Nucleus accumbens (tissue), 56 donors: ENCODE measurements around the gene MAG.
A peak's percentile ranks its signal among the peaks of the same experiment; 100 is the strongest.

Source experiments
- DNase-seq, 56 donors: peaks; one replicate each; lab custom pipeline; 2025; lab: John Stamatoyannopoulos, UW

Gene MAG, protein sequence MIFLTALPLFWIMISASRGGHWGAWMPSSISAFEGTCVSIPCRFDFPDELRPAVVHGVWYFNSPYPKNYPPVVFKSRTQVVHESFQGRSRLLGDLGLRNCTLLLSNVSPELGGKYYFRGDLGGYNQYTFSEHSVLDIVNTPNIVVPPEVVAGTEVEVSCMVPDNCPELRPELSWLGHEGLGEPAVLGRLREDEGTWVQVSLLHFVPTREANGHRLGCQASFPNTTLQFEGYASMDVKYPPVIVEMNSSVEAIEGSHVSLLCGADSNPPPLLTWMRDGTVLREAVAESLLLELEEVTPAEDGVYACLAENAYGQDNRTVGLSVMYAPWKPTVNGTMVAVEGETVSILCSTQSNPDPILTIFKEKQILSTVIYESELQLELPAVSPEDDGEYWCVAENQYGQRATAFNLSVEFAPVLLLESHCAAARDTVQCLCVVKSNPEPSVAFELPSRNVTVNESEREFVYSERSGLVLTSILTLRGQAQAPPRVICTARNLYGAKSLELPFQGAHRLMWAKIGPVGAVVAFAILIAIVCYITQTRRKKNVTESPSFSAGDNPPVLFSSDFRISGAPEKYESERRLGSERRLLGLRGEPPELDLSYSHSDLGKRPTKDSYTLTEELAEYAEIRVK

DNA sequence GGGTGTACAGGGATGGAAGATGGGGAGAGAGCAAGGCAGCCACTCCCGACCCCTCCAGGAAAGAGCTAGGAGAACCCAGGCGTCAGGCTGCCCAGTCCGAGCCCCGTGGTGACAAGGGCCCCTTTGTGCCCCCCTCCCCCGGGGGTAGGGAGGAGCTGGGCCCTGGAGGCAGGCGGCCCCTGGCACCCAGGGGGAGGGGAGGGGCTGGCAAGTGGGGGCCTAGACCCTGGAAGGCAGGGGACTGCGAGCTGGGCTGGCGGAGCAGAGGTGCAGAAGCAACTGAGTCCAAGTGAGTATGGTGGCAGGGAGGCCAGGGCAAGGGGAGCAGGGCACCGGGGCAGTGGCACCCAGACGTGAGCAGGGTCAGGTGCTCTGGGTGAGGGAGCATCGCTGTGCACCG lies at the start of gene MAG:
Gene MAG (plus strand): TSS at position 246 of the 400 bp plus-strand sequence. CDS start 3,248 bp downstream, outside the sequence.
- peak in 53 of 56 donors; percentile 27 to 96 (median 86) for DNase-seq

DNA sequence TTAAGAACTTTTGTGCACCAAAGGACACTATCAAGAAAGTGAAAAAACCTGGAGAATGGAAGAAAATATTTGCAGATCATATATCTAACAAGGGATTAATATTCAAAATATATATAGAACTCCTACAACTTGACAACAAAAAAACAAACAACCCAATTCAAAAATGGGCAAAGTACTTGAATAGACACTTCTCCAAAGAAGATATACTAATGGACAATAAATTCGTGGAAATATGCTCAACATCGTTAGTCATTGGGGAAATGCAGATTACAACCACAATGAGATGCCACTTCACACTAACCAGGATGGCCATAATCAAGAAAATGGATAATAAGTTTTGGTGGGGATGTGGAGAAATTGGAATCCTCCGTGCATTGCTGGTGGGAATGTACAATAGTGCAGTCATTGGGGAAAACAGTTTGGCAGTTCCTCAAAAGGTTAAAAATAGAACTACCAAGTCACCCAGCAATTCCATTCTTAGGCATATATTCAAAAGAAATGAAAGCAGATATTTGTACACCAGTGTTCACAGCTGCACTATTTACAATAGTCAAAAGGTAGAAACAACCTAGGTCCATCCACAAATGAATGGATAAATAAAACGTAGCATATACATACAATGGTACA lies 45.4 kb upstream of the MAG start:
- no peak for DNase-seq

DNA sequence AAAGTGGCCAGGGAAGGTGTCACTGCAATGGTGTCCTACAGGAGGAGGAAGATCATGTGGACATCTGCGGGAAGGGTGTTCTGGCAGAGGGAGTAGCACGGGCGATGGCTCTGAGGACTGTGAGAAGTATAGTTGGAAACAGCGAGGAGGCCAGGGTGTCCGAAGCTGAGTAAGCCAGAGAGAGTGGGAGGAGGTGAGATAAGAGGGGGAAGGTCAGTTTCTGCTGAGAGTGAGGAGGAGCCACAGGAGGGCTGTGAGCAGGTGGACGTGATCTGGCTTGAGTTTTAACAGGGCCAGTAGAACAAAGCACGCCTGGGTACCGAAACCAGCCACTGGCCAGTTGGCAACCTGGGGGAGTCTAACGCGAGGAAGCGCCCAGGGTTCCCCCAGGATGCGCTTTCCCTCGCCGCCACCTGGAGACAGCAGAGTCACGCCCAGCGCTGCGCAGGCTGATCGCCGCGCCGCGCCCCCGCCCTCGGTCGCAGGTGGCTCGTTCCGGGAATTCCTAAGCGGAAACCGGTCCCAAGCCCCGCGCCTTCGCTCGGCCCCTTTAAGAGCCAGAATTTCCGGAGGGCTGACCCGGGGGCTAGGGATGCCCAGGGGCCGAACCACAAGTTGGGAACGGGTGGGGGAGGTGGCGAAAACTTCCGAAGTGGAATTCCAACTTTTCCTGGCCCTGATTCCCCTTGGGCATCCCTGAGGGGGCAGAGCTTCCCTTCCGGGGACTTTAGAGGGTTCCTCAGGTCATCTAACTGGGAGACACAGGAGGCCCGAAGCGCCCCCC lies 44.2 kb upstream of the MAG start:
- DNase-seq: no peak

DNA sequence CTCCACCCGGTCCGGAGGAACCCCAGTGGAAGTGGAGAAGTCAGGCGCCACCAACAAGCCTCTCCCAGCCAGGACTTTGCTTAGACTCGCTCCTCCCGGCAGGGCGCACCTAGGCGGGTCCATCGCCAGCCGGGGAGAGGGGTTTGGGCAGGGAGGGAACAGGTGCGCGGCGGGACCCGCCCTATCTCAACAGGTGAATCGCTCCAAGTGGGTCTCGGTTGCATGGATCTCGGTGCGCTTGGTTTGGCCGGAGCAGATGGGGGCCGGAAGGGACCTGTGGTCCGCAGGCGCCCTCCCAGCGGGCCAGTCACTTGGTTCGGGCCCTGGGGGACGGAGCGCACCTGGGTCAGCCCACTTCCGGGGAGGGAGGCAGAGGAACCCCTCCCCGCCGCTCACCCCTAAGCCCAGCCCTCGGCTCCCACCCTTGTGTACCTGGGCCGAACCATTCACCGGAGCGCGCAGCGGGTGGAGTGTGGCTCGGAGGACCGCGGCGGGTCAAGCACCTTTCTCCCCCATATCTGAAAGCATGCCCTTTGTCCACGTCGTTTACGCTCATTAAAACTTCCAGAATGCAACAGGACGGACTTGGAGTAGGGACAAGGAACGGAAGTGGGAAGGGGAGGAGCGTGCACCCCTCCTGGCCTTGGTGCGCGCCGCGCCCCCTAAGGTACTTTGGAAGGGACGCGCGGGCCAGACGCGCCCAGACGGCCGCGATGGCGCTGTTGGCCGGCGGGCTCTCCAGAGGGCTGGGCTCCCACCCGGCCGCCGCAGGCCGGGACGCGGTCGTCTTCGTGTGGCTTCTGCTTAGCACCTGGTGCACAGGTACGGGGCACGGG lies 43.4 kb upstream of the MAG start, which contains the start of gene LSR:
Gene LSR (plus strand): TSS at position 693 of the 836 bp plus-strand sequence. CDS start 21 bp downstream, at position 714.
- no peak for DNase-seq

DNA sequence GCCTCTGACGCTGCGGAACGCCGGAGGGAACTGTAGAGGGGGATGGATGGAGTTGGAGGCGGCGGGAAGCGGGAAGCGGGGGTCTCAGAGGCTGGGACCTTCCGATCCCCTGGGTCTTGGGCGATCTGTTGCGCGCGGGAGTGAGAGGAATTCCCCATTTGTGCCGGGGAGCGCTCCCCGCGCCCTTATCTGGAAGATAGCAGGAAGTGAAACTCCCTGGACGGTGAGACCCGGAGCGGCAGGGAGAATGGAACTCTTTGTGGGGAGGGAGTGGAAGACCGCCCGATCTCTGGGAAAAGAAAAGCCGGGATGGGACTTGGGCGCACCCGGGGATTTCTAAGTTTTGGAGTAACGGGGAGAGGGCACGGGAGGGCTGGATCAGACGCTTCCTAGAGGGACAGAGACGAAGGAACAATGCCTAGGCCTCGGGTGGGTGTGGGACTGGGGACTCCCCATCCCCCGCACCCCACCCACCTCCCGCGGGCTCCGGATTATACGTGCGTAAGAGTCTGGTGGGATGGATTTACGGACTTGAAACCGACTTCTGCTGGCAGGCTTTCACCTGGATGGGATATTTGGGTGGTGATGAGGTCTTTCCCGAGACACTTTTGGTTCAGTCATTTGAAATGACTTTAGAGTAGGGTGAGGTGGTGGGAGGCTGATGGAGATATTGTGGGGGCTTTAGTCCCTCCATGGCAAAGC lies 42.7 kb upstream of the MAG start:
- DNase-seq: no peak

DNA sequence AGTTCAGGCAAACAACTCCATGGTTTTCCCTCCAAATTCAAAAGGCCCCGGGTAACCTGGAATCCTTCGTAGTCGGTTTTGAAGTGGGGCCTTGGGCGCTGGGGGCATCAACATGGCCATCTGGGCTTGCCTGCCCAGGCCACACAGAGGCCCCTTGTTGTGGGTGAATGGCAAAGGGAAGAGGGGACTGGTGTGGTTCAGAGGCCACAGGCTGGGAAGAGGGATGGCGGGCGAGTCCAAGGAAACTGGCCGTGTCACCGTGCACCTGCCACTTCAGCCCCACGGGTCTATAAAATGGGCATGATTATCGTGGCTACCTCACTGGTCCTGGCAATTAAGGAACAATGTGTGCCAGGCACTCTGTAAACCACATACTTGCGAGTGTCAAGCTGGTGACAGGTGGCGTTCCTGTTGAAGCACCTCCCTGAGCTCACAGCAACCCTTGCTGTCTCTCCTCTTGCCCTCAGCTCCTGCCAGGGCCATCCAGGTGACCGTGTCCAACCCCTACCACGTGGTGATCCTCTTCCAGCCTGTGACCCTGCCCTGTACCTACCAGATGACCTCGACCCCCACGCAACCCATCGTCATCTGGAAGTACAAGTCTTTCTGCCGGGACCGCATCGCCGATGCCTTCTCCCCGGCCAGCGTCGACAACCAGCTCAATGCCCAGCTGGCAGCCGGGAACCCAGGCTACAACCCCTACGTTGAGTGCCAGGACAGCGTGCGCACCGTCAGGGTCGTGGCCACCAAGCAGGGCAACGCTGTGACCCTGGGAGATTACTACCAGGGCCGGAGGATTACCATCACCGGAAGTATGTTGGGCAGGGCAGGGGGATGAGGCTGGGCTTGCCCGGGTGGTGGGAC lies 41.9 kb upstream of the MAG start:
- no peak for DNase-seq

DNA sequence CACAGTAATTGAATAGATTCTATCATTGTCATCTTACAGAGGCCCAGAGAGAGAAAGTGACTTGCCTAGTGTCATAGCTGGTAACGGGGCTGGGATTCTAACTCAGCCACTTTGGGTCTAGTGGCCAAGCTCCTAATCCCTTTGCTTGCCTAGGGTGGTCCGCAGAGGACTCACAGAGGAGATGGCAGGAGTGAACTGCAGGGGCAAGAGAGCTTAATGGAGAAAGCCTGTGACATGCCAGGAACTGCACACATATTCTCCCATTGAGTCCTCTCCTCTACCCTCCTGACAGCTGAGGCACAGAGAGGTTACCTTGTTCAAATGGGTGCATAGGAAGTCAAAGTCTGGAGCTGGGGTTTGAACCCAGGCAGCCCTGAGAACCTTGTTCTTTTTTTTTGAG lies 40.5 kb upstream of the MAG start:
- no peak for DNase-seq

DNA sequence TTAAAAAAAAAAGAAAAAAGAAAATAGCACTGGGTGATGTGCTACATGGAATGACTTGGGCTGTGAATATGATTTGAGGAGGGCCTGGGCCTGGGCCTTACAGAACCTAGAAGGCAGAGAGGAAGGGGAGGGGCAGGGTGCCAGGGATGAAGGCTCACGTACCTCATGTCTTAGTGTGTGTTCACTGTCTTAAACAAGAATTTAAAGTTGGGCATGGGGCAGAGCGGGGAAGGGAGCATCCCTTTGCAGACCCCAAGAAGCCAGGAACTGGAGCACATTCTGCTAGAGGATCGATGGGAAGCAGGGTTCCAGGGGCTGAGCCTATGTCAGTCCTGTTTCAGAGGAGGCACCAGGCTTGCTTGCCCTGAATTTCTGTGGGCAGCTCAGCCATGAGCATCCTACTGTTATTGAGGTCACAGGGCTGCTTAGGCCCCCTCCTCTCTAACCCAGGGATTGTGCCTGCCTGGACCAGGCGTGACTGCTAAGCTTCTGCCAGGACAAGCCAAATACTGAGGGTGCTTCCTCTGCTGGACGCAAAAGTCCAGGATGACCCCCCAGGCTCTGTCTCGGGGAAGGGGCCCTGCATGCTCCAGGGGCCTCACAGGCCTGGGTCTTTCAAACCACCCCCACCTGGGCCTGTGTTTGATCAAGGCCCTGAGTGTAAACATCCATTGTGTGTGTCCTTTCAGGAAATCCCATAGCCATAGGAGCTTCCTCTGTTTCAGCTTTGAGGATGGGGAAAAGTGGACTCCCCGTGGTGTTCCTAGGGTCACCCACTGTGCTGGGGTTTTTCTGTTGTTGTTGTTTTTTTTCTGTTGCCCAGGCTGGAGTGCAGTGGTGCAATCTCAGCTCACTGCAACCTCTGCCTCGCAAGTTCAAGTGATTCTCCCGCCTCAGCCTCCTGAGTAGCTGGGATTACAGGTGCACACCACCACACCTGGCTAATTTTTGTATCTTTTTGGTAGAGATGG lies 38.4 kb upstream of the MAG start:
- no peak for DNase-seq

DNA sequence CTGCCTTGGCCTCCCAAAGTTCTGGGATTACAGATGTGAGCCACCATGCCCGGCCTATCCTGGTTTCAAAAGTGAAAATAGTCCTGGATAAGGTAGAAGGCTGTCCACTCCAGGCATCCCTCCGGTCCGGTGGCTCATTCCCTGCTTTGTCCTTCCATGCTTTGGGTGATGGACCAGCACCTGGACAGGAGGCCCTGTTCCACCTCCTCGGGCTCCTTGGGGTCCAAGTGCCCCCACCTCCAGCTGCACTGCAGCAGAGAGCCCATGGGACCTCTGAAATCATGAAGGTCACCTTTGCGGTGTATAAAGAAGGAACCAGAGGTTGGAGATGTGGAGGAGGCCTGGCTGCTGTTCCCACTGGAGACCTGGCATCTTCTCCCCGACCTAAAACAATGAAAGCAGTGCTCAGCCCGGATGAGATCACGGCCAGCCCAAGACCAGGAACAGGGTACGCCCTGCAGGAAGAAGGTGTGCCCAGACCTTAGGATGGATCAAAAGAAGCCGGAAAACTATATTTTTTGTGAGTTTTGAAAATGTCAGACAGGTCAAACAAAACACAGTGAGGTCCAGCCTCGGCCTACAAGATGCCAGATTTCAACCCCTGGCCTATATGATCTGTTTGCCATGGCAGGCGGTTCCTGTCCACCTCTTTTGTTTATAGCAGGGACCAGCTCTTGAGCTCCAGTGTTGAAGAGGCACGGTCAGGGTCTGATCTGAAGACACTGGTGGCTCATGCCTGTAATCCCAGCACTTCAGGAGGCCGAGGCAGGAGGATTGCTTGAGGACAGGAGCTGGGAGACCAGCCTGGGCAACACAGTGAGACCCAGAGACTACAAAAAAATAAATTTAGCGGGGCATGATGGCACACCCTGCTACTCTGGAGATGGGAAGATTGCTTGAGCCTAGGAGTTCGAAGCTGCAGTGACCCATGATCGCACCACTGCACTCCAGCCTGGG lies 37.3 kb upstream of the MAG start:
- DNase-seq: no peak

DNA sequence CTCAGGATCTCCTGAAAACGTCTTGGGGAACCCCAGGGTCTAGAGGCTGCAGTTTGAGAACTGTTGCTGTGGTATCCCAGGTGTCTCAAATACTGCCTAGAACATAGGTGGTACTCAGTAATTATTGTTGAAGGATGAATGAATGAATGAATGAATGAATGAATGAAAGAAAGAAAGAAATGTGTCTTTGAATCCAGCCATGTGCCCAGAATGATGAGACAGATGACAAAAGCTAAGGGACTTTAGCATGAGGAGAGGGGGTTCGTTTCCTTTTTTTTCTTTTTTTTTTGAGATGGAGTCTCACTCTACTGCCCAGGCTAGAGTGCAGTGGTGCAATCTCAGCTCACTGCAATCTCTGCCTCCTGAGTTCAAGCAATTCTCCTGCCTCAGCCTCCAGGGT lies 35.4 kb upstream of the MAG start:
- DNase-seq: no peak

DNA sequence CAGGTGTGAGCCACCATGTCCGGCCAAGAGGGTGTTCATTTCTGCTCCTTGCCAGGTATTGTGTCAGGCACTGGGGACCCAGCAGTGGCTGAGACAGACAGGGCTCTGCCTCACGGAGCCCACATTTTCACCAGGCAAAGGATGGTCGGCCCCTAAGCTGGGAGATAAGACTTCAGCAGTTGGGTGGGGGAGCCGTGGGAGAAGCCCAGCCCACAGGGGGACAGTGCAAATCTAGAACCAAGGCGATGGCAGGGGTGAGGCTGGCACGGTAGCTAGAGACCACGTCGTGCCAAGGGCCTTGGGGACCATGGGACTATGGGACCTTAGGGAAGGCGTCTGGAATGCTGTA lies 34.9 kb upstream of the MAG start:
- no peak for DNase-seq

DNA sequence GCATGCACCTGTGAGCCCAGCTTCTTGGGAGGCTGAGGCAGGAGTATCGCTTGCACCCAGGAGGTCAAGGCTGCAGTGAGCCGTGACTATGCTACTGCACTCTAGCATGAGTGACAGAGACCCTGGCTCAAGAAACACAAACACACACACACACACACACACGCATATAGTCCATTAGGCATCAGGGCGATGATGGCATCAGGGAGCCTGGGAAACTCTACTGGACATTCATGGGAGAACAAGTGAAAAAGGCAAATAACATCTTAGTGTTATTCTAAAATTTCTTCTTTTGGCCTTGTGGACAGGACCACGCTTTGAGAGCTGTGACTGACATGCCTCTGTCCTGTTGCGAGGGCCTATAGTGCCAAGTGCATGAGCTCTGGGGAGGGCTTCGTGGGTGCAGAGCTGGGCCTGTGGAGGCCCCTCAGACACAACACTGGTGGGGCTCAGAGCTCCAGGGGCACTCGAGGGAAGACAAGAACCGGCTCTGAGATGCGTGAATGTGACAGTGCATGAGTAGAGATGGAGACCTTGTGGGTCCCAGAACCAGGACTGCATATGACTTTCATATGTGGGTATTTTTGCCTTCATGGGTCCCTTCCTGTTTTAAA lies 31.2 kb upstream of the MAG start:
- DNase-seq: no peak

DNA sequence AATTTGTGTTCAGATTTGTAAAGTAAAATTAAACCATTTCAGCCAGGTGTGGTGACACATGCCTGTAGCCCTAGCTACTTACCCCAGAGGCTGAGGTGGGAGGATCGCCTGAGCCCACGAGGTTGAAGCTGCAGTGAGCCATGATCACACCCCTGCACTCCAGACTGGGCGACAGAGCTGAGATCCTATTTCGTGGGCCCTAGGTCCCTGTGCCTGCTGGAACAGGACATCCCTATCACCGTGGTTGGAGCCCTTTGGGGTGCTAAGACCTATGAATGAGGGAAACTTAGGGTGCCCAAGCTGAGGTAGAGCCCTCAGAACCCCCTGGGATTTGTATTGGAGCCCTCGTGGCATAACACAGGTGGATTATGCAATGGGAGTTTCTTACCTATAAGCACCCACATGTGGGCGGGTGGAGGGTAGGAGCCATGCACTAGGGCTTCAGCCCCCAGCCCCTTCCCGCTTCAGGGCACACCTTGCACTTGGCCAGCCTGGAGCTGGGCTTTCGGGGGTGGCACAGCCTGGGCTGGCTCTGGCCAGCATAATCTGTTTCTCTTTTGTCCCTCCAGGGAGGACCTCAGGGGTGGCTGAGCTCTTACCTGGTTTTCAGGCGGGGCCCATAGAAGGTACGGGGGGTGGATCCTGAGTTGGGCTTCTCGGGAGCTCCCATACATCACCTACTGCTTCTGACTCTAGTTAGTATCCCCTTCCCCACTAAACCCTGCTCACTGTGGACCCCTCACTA lies 30.4 kb upstream of the MAG start:
- no peak for DNase-seq

DNA sequence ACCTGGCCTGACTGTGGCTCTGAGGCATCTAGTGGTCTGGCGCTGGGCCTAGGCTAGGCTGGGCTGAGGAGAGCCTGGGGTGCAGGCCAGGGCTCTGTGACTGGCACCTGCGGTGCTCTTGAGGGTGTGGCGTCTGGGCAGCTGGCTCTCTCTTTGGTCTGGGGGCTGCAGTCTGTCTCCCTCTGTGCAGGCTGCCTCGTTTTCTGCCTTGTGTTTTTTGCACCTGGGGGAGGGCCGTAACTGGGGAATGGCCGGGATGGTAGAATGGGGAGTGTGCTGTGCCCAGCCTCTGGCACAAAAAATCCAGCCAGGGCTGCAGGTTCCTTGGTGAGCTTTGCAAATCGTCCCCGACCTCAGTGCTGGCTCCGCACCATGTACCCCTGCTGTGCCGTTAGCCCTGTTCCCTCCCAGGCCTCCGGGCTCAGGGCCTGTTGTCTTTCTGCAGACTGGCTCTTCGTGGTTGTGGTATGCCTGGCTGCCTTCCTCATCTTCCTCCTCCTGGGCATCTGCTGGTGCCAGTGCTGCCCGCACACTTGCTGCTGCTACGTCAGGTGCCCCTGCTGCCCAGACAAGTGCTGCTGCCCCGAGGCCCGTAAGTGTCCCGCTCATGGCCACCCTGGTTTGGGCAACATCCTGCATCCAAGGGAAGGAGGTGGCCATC lies 29.7 kb upstream of the MAG start:
- peak in 1 of 56 donors; percentile 32 for DNase-seq
